Colonic mucosa (tissue), 4 donors: ENCODE data around the gene BCAS4. TPM values are rescaled to one million over a fixed set of nuclear protein-coding genes. Genes with fewer than 3 reads are reported as not detected.
"Not testable (repeated sequence)": the region's sequence is repeated elsewhere in the genome, so short reads cannot be mapped to it uniquely, and the experiment has no call there.

Experiments used
- DNase-seq: peaks from one replicate; pipeline ENCODE4 v3.0.0-alpha.2; 2020
- H3K27ac ChIP-seq: fragments of 200-600 bp; one replicate; pipeline ENCODE4 v1.8.0; 2021
- H3K27me3 ChIP-seq: fragments of 200-600 bp; one replicate; pipeline ENCODE4 v1.8.0; 2021
- H3K36me3 ChIP-seq: fragments of 200-600 bp; one replicate; pipeline ENCODE4 v1.8.0; 2021
- H3K4me1 ChIP-seq: fragments of 200-600 bp; one replicate; pipeline ENCODE4 v1.8.0; 2021; ENCODE audit warnings: mild to moderate bottlenecking
- H3K4me3 ChIP-seq: fragments of 200-600 bp; one replicate; pipeline ENCODE4 v1.8.0; 2021
- H3K9ac ChIP-seq, 2 donors: one replicate each; pipeline ENCODE4 v1.7.0; 2013; ENCODE audit warnings: control low read depth in 2 of 2, low read depth in 2 of 2, low read length in 2 of 2
- H3K9me3 ChIP-seq: fragments of 200-600 bp; one replicate; pipeline ENCODE4 v1.8.0; 2021
- CTCF ChIP-seq: fragments of 200-600 bp; IDR thresholded peaks from one replicate; pipeline ENCODE4 v1.8.0; 2022; ENCODE audit warnings: antibody characterized with exemption, mild to moderate bottlenecking
- intact Hi-C: fragments of 100-400 bp; cut with DNase I; formaldehyde crosslinking; loops from one replicate; pipeline ENCODE4 v1.14.1; 2022
- total RNA-seq, 2 donors: library from RNA; stranded (reverse); fragmentation: NEBNext Ultra II Directional in 1 of 2; extraction: Animal tissue kit (Norgen Biotek cat#: 25700) in 1 of 2; gene quantifications; one replicate each; pipeline ENCODE4 v1.2.1, GENCODE V29; 2021
- donor health status: healthy.
- donor health status: DM: no; HTN: no; CAD: no.
- donor health status: DM: no; HTN: no; CAD: no.

BCAS4 gene
- total RNA-seq, 2 donors from 2014 or later, result 1.1 to 2.7 TPM

GRCh38 chr20:50758992-50759391 lies 35.9 kb upstream of the BCAS4 start:
- no peak overlapping the region for H3K27ac ChIP-seq
- no peaks in the 10 kb centered on the region for H3K9me3 ChIP-seq
- peak; percentile 15 for DNase-seq
- intact Hi-C loops, result no loop called here
- no peak overlapping the region for H3K9ac ChIP-seq
- H3K36me3 ChIP-seq, result no peaks in the 10 kb centered on the region
- no peak for TF ChIP-seq CTCF
- H3K27me3 ChIP-seq, result no peaks in the 10 kb centered on the region
- H3K4me1 ChIP-seq, result peaks cover 7% of the 10 kb centered on the region
- no peak overlapping the region for H3K4me3 ChIP-seq

GRCh38 chr20:50759678-50760077 lies 35.2 kb upstream of the BCAS4 start:
- Histone ChIP-seq H3K4me1 (peaks cover 7% of the 10 kb centered on the region), H3K27ac (no peak overlapping the region), H3K36me3 (no peaks in the 10 kb centered on the region), H3K9ac (no peak overlapping the region), H3K4me3 (no peak overlapping the region), H3K27me3 (no peaks in the 10 kb centered on the region), H3K9me3 (no peaks in the 10 kb centered on the region)
- DNase-seq, result no peak
- intact Hi-C loops, result no loop called here
- TF ChIP-seq CTCF, result no peak

- TF ChIP-seq CTCF, result no peak
- H3K4me1 ChIP-seq, result peaks cover 7% of the 10 kb centered on the region
- no peaks in the 10 kb centered on the region for H3K36me3 ChIP-seq
- H3K9me3 ChIP-seq, result no peaks in the 10 kb centered on the region
- no peak overlapping the region for H3K4me3 ChIP-seq
- H3K27me3 ChIP-seq, result no peaks in the 10 kb centered on the region
- H3K27ac ChIP-seq, result peak overlapping the region; percentile 75
- H3K9ac ChIP-seq, result no peak overlapping the region
- intact Hi-C loops, result no loop called here
- DNase-seq, result peak; percentile 29
These were observed 32.8 kb upstream of the BCAS4 start for GRCh38 chr20:50762045-50762422.

- Histone ChIP-seq H3K4me3 (no peak overlapping the region), H3K9ac (peak overlapping the region in 1 of 2 donors; percentile 19), H3K27me3 (no peaks in the 10 kb centered on the region), H3K4me1 (peaks cover 7% of the 10 kb centered on the region), H3K9me3 (no peaks in the 10 kb centered on the region), H3K36me3 (no peaks in the 10 kb centered on the region), H3K27ac (peak overlapping the region; percentile 75)
- DNase-seq, result peak; percentile 69
- intact Hi-C loops, result no loop called here
- TF ChIP-seq CTCF, result no peak
These were observed 32.2 kb upstream of the BCAS4 start for GRCh38 chr20:50762435-50763220.

- H3K4me1 ChIP-seq, intact Hi-C loops, H3K27ac ChIP-seq, H3K9ac ChIP-seq, H3K27me3 ChIP-seq, H3K4me3 ChIP-seq, H3K9me3 ChIP-seq, H3K36me3 ChIP-seq: not testable (repeated sequence)
- peak; percentile 24 for DNase-seq
These were observed 31.1 kb upstream of the BCAS4 start for GRCh38 chr20:50763550-50764458.

- H3K4me1 ChIP-seq, H3K27me3 ChIP-seq: not testable (repeated sequence)
These were observed 29.6 kb upstream of the BCAS4 start for GRCh38 chr20:50765251-50765650.

More at GRCh38 chr20:50765251-50765650, 29.6 kb upstream of the BCAS4 start:
- H3K9me3 ChIP-seq, H3K36me3 ChIP-seq, H3K27ac ChIP-seq, H3K9ac ChIP-seq, H3K4me3 ChIP-seq, intact Hi-C loops: not testable (repeated sequence)
- peak; percentile 13 for DNase-seq
